Measurements from ENCODE around the gene VPS37B.

Gene VPS37B

DNA sequence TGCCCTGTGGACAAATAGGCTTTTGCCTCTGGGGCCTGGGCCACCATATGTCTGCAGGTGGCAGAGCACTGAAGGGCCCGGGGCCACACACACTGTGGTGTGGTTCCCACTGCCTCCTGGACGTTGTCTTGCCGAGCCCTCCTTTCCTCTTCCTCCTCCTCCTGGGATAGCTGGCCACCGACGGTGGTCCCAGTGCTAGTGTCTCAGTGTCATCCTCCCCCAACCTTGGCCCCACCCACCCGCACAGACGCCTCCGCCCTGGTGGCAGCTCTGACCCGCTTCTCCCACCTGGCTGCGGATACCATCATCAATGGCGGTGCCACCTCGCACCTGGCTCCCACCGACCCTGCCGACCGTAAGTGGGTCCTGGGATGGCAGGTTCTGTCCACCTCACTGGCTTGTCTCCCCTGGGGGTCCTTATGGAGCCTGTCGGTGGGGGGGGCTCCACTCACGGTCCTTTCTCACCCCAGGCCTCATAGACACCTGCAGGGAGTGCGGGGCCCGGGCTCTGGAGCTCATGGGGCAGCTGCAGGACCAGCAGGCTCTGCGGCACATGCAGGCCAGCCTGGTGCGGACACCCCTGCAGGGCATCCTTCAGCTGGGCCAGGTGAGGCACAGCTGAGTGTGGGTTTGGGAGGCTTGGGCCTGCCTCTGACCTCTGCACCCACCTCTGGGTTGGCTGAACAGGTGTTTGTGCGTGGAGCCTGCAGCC lies 37.2 kb downstream of the VPS37B start:
- no peaks in the 10 kb centered on the region for H3K27me3 ChIP-seq (ENCODE audit: insufficient read depth, low read length)
- H4K20me1 ChIP-seq (ENCODE audit: insufficient read depth, low read length): no peaks in the 10 kb centered on the region
- TF ChIP-seq EZH2 (IDR thresholded peaks at IDR 0.05; ENCODE audit: borderline replicate concordance, low read length): no peak
- TF ChIP-seq, protein P1, sequence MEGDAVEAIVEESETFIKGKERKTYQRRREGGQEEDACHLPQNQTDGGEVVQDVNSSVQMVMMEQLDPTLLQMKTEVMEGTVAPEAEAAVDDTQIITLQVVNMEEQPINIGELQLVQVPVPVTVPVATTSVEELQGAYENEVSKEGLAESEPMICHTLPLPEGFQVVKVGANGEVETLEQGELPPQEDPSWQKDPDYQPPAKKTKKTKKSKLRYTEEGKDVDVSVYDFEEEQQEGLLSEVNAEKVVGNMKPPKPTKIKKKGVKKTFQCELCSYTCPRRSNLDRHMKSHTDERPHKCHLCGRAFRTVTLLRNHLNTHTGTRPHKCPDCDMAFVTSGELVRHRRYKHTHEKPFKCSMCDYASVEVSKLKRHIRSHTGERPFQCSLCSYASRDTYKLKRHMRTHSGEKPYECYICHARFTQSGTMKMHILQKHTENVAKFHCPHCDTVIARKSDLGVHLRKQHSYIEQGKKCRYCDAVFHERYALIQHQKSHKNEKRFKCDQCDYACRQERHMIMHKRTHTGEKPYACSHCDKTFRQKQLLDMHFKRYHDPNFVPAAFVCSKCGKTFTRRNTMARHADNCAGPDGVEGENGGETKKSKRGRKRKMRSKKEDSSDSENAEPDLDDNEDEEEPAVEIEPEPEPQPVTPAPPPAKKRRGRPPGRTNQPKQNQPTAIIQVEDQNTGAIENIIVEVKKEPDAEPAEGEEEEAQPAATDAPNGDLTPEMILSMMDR (IDR thresholded peaks at IDR 0.05; ENCODE audit: low read length): no peak
- no peaks in the 10 kb centered on the region for H3K4me1 ChIP-seq (ENCODE audit: insufficient read depth, low read length, severe bottlenecking)
- no peaks in the 10 kb centered on the region for H3K79me2 ChIP-seq (ENCODE audit: insufficient read depth, low read length)
- H3K4me3 ChIP-seq (ENCODE audit: low read depth, low read length, poor library complexity, severe bottlenecking): no peak overlapping the region
- no peak overlapping the region for H3K9ac ChIP-seq (ENCODE audit: low read length)
- no peaks in the 10 kb centered on the region for H3K9me2 ChIP-seq (ENCODE audit: low read depth, low read length)
- H3F3A ChIP-seq (ENCODE audit: insufficient read depth, low read length): no peaks in the 10 kb centered on the region
- no peak overlapping the region for H3K4me2 ChIP-seq (ENCODE audit: low read length)
- no peak overlapping the region for H3K27ac ChIP-seq (ENCODE audit: low read depth, low read length, poor library complexity, severe bottlenecking)
- no peaks in the 10 kb centered on the region for H3K9me3 ChIP-seq (ENCODE audit: low read length)
- H2AFZ ChIP-seq (ENCODE audit: low read length): no peak overlapping the region
- H3K36me3 ChIP-seq (ENCODE audit: insufficient read depth, low read length): peaks cover 30% of the 10 kb centered on the region

DNA sequence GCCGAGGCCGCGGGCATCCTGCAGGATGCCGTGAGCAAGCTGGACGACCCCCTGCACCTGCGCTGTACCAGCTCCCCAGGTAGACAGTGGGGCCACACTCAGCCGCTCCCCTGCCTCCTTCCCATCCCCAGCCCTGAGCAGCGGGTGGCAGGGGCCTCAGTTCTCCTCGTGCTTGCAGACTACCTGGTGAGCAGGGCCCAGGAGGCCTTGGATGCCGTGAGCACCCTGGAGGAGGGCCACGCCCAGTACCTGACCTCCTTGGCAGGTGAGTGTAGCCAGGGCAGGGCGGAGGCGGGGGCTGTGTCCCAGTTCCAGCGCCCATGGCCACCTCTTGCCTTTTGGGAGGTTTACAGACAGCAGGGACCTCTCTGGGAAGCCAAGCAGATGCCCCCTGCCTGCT lies 37.8 kb downstream of the VPS37B start:
- Histone ChIP-seq H2AFZ (ENCODE audit: low read length) (no peak overlapping the region), H4K20me1 (ENCODE audit: insufficient read depth, low read length) (no peaks in the 10 kb centered on the region), H3K9ac (ENCODE audit: low read length) (no peak overlapping the region), H3K9me2 (ENCODE audit: low read depth, low read length) (no peaks in the 10 kb centered on the region), H3K9me3 (ENCODE audit: low read length) (no peaks in the 10 kb centered on the region), H3F3A (ENCODE audit: insufficient read depth, low read length) (no peaks in the 10 kb centered on the region), H3K79me2 (ENCODE audit: insufficient read depth, low read length) (no peaks in the 10 kb centered on the region), H3K27ac (ENCODE audit: low read depth, low read length, poor library complexity, severe bottlenecking) (no peak overlapping the region), H3K4me3 (ENCODE audit: low read depth, low read length, poor library complexity, severe bottlenecking) (no peak overlapping the region), H3K4me2 (ENCODE audit: low read length) (no peak overlapping the region), H3K27me3 (ENCODE audit: insufficient read depth, low read length) (no peaks in the 10 kb centered on the region), H3K36me3 (ENCODE audit: insufficient read depth, low read length) (peaks cover 30% of the 10 kb centered on the region), H3K4me1 (ENCODE audit: insufficient read depth, low read length, severe bottlenecking) (no peaks in the 10 kb centered on the region)
- TF ChIP-seq, protein P1 (IDR thresholded peaks at IDR 0.05; ENCODE audit: low read length): no peak
- TF ChIP-seq EZH2 (IDR thresholded peaks at IDR 0.05; ENCODE audit: borderline replicate concordance, low read length): no peak

DNA sequence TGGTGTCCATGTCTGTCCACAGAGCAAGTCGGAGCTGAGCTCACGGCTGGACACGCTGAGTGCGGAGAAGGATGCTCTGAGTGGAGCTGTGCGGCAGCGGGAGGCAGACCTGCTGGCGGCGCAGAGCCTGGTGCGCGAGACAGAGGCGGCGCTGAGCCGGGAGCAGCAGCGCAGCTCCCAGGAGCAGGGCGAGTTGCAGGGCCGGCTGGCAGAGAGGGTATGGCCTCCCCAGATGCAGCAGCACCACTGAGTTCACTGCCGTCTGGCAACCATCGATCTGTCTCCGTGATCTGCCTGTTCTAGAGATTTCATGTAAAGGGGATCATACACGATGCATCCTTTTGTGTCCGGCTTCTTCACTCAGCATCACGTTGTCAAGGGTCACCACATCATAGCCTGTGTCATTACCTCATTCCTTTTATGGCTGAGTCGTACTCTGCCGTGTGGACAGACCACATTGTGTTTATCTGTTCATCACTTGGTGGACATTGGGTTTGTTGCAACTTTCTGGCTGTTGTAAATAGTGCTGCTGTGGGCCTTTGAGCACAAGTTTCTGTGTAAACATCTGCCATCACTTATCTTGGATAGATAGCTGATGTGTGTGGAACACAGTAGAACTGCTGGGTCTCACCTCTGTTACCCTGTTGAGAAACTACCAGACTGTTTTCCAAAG lies 38.8 kb downstream of the VPS37B start:
- H3K27me3 ChIP-seq (ENCODE audit: insufficient read depth, low read length): no peaks in the 10 kb centered on the region
- H3K9ac ChIP-seq (ENCODE audit: low read length): no peak overlapping the region
- H3K4me3 ChIP-seq (ENCODE audit: low read depth, low read length, poor library complexity, severe bottlenecking): no peak overlapping the region
- no peak overlapping the region for H2AFZ ChIP-seq (ENCODE audit: low read length)
- no peaks in the 10 kb centered on the region for H3K9me3 ChIP-seq (ENCODE audit: low read length)
- H4K20me1 ChIP-seq (ENCODE audit: insufficient read depth, low read length): no peaks in the 10 kb centered on the region
- H3K9me2 ChIP-seq (ENCODE audit: low read depth, low read length): no peaks in the 10 kb centered on the region
- H3F3A ChIP-seq (ENCODE audit: insufficient read depth, low read length): no peaks in the 10 kb centered on the region
- H3K4me1 ChIP-seq (ENCODE audit: insufficient read depth, low read length, severe bottlenecking): no peaks in the 10 kb centered on the region
- TF ChIP-seq, protein P1 (IDR thresholded peaks at IDR 0.05; ENCODE audit: low read length): no peak
- no peak for TF ChIP-seq EZH2 (IDR thresholded peaks at IDR 0.05; ENCODE audit: borderline replicate concordance, low read length)
- H3K36me3 ChIP-seq (ENCODE audit: insufficient read depth, low read length): peaks cover 30% of the 10 kb centered on the region
- no peaks in the 10 kb centered on the region for H3K79me2 ChIP-seq (ENCODE audit: insufficient read depth, low read length)
- H3K4me2 ChIP-seq (ENCODE audit: low read length): no peak overlapping the region
- H3K27ac ChIP-seq (ENCODE audit: low read depth, low read length, poor library complexity, severe bottlenecking): no peak overlapping the region
